ENCODE results near the gene SDSL. TPM values are rescaled to one million over a fixed set of nuclear protein-coding genes. Genes with fewer than 3 reads are reported as not detected.

Gene SDSL
- total and polyA plus RNA-seq, 10 of the 15 experiments (the other 5 are each of a cell fraction or from before 2014, with no cell fraction given), result 0.18 to 4.4 (median 1.0) TPM

DNA sequence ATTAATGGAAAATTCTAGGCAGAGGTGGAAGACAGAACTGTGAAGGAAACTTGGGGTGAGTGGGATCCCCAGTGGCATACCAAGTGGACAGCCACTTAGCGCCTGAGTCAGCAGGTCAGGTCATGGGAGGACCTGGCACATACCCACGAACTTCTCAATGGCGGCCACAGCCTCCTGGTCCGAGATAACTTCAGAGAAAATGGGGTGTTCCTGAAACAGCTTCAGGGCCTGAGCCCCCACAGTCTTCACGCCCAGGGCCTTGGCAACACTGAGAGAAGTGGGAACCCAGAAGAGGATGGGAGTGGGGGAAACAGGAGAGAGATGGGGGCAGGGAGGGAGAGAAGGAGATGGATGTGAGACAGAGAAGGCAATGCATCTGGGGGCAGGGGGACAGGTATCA is 28.4 kb upstream of the SDSL start:
- no peak overlapping the region for H3K4me3 ChIP-seq
- H3K9ac ChIP-seq (ENCODE audit: control insufficient read depth, insufficient read depth, low read length), result no peak overlapping the region
- ChIA-PET CTCF (no interaction called here), RAD21 (ENCODE audit: unreplicated experiment) (no interaction called here), SMC1A (ENCODE audit: uncharacterized antibody, unreplicated experiment) (no interaction called here), POLR2A (no interaction called here)
- in situ Hi-C loops (cut with MboI), result no loop called here
- H3K79me2 ChIP-seq (ENCODE audit: control insufficient read depth, insufficient read depth, low read length), result no peaks in the 10 kb centered on the region
- H2AFZ ChIP-seq (ENCODE audit: control insufficient read depth, low read depth, low read length), result no peak overlapping the region
- no TSS peak for BruUV-seq (replicated peaks)
- no peak overlapping the region for H3K27ac ChIP-seq (ENCODE audit: control insufficient read depth, insufficient read depth)
- intact Hi-C loops (cut with micrococcal nuclease; ENCODE audit: unreplicated experiment), result no loop called here
- no peaks in the 10 kb centered on the region for H3K9me3 ChIP-seq (replicated peaks; ENCODE audit: control insufficient read depth, insufficient read depth, low read length)
- DNase-seq (ENCODE audit: low read depth, low spot score), result no peak
- no peaks in the 10 kb centered on the region for H3K27me3 ChIP-seq (replicated peaks in 1 of 2; ENCODE audit: control insufficient read depth in 2 of 2, insufficient read depth in 2 of 2, low read length in 1 of 2)
- FAIRE-seq, result no peak
- no peak for ATAC-seq
- WGBS (ENCODE audit: insufficient coverage, insufficient replicate concordance, low lambda C conversion rate, missing lambda C conversion rate), result 56% methylated on average over 4 of the region's 5 CpGs
- no peaks in the 10 kb centered on the region; a peak in 2 of 4 replicates for H3K36me3 ChIP-seq (ENCODE audit: control insufficient read depth in 2 of 2, insufficient read depth in 2 of 2, low read length in 1 of 2)
- no peak overlapping the region for H3K4me2 ChIP-seq (ENCODE audit: control insufficient read depth, insufficient read depth)
- no peaks in the 10 kb centered on the region; the same call in 1 of the 2 replicates for H3K4me1 ChIP-seq (ENCODE audit: control insufficient read depth, insufficient read depth, low read length)
- TF ChIP-seq, protein P1, sequence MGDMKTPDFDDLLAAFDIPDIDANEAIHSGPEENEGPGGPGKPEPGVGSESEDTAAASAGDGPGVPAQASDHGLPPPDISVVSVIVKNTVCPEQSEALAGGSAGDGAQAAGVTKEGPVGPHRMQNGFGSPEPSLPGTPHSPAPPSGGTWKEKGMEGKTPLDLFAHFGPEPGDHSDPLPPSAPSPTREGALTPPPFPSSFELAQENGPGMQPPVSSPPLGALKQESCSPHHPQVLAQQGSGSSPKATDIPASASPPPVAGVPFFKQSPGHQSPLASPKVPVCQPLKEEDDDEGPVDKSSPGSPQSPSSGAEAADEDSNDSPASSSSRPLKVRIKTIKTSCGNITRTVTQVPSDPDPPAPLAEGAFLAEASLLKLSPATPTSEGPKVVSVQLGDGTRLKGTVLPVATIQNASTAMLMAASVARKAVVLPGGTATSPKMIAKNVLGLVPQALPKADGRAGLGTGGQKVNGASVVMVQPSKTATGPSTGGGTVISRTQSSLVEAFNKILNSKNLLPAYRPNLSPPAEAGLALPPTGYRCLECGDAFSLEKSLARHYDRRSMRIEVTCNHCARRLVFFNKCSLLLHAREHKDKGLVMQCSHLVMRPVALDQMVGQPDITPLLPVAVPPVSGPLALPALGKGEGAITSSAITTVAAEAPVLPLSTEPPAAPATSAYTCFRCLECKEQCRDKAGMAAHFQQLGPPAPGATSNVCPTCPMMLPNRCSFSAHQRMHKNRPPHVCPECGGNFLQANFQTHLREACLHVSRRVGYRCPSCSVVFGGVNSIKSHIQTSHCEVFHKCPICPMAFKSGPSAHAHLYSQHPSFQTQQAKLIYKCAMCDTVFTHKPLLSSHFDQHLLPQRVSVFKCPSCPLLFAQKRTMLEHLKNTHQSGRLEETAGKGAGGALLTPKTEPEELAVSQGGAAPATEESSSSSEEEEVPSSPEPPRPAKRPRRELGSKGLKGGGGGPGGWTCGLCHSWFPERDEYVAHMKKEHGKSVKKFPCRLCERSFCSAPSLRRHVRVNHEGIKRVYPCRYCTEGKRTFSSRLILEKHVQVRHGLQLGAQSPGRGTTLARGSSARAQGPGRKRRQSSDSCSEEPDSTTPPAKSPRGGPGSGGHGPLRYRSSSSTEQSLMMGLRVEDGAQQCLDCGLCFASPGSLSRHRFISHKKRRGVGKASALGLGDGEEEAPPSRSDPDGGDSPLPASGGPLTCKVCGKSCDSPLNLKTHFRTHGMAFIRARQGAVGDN (IDR thresholded peaks at IDR 0.05), result no peak
- TF ChIP-seq CHD2 (IDR thresholded peaks at IDR 0.05; ENCODE audit: borderline replicate concordance, low read depth, low read length) (no peak), CBX5 (IDR thresholded peaks at IDR 0.05; ENCODE audit: low read depth) (no peak), POLR2AphosphoS5 (IDR thresholded peaks at IDR 0.05; ENCODE audit: low read length) (no peak), GABPA (IDR thresholded peaks at IDR 0.05; ENCODE audit: low read depth) (no peak), NRF1 (conservative IDR thresholded peaks at IDR 0.05; ENCODE audit: low read depth, low read length) (no peak), SP1 (IDR thresholded peaks at IDR 0.05; ENCODE audit: low read depth, low read length) (no peak), DPF2 (IDR thresholded peaks at IDR 0.05) (no peak), PML (IDR thresholded peaks at IDR 0.05; ENCODE audit: low read length) (no peak), MTA3 (IDR thresholded peaks at IDR 0.05; ENCODE audit: borderline replicate concordance, low read length) (no peak)
- TF ChIP-seq, protein P2, sequence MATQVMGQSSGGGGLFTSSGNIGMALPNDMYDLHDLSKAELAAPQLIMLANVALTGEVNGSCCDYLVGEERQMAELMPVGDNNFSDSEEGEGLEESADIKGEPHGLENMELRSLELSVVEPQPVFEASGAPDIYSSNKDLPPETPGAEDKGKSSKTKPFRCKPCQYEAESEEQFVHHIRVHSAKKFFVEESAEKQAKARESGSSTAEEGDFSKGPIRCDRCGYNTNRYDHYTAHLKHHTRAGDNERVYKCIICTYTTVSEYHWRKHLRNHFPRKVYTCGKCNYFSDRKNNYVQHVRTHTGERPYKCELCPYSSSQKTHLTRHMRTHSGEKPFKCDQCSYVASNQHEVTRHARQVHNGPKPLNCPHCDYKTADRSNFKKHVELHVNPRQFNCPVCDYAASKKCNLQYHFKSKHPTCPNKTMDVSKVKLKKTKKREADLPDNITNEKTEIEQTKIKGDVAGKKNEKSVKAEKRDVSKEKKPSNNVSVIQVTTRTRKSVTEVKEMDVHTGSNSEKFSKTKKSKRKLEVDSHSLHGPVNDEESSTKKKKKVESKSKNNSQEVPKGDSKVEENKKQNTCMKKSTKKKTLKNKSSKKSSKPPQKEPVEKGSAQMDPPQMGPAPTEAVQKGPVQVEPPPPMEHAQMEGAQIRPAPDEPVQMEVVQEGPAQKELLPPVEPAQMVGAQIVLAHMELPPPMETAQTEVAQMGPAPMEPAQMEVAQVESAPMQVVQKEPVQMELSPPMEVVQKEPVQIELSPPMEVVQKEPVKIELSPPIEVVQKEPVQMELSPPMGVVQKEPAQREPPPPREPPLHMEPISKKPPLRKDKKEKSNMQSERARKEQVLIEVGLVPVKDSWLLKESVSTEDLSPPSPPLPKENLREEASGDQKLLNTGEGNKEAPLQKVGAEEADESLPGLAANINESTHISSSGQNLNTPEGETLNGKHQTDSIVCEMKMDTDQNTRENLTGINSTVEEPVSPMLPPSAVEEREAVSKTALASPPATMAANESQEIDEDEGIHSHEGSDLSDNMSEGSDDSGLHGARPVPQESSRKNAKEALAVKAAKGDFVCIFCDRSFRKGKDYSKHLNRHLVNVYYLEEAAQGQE (IDR thresholded peaks at IDR 0.05; ENCODE audit: low read depth, low read length), result no peak
- TF ChIP-seq, protein P3, sequence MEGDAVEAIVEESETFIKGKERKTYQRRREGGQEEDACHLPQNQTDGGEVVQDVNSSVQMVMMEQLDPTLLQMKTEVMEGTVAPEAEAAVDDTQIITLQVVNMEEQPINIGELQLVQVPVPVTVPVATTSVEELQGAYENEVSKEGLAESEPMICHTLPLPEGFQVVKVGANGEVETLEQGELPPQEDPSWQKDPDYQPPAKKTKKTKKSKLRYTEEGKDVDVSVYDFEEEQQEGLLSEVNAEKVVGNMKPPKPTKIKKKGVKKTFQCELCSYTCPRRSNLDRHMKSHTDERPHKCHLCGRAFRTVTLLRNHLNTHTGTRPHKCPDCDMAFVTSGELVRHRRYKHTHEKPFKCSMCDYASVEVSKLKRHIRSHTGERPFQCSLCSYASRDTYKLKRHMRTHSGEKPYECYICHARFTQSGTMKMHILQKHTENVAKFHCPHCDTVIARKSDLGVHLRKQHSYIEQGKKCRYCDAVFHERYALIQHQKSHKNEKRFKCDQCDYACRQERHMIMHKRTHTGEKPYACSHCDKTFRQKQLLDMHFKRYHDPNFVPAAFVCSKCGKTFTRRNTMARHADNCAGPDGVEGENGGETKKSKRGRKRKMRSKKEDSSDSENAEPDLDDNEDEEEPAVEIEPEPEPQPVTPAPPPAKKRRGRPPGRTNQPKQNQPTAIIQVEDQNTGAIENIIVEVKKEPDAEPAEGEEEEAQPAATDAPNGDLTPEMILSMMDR (IDR thresholded peaks at IDR 0.05 in 2 of 3, conservative IDR thresholded peaks at IDR 0.05 in 1 of 3; ENCODE audit: control insufficient read depth in 2 of 3, extremely low read depth in 1 of 3, insufficient read depth in 1 of 3, low read depth in 3 of 3, low read length in 3 of 3), result no peak
- H4K20me1 ChIP-seq (ENCODE audit: control insufficient read depth, insufficient read depth), result no peaks in the 10 kb centered on the region
